Suprapubic skin (tissue), 4 donors: ENCODE results near the gene PMPCA. TPM values are rescaled to one million over a fixed set of nuclear protein-coding genes. Genes with fewer than 3 reads are reported as not detected.

Experiments used
- DNase-seq, 2 donors: peaks; one replicate each; pipeline ENCODE4 v3.0.0-alpha.2; 2019; ENCODE audit warnings: low spot score in 2 of 2
- H3K27ac ChIP-seq: fragments of 200-600 bp; sonication (generic); one replicate; pipeline ENCODE4 v1.5.1; 2019
- H3K27me3 ChIP-seq: fragments of 200-600 bp; sonication (generic); one replicate; pipeline ENCODE4 v1.5.1; 2019
- H3K36me3 ChIP-seq: fragments of 200-600 bp; sonication (generic); one replicate; pipeline ENCODE4 v1.5.1; 2019
- H3K4me1 ChIP-seq: fragments of 200-600 bp; sonication (generic); one replicate; pipeline ENCODE4 v1.5.1; 2019
- H3K4me3 ChIP-seq: fragments of 200-600 bp; sonication (generic); one replicate; pipeline ENCODE4 v1.5.1; 2019; ENCODE audit warnings: mild to moderate bottlenecking
- H3K9me3 ChIP-seq: fragments of 200-600 bp; sonication (generic); one replicate; pipeline ENCODE4 v1.5.1; 2019
- CTCF ChIP-seq, 2 donors: fragments of 200-600 bp in 1 of 2; fragments of 450-650 bp in 1 of 2; sonication (generic) in 1 of 2; IDR thresholded peaks; one replicate each; pipeline ENCODE4 v1.5.1; 2016 to 2019; ENCODE audit warnings: antibody characterized with exemption in 2 of 2, mild to moderate bottlenecking in 1 of 2, moderate library complexity in 1 of 2
- EP300 ChIP-seq: sonication (generic); formaldehyde crosslinking; IDR thresholded peaks from one replicate; pipeline ENCODE4 v1.6.1; 2017; ENCODE audit warnings: antibody characterized with exemption
- POLR2A ChIP-seq, 2 donors: fragments of 450-650 bp; IDR thresholded peaks; one replicate each; pipeline ENCODE4 v1.6.1; 2017; ENCODE audit warnings: antibody characterized with exemption in 2 of 2, mild to moderate bottlenecking in 2 of 2, moderate library complexity in 2 of 2
- POLR2AphosphoS5 ChIP-seq, 3 donors: sonication (generic); formaldehyde crosslinking; IDR thresholded peaks; one replicate each; pipeline ENCODE4 v1.6.1; 2017; ENCODE audit warnings: antibody characterized with exemption in 3 of 3
- WGBS: methylation state at CpG from one replicate; pipeline ENCODE4 v1.1.5; 2018; 5-methylcytosine and 5-hydroxymethylcytosine counted together
- total RNA-seq, 4 donors: library from RNA; depleted of rRNA; stranded (reverse); fragments of >200 nt; gene quantifications; one replicate each; pipeline ENCODE4 v1.1.0, GENCODE V29; 2016

The PMPCA gene
- total RNA-seq, 4 donors from 2014 or later: 44.1 to 65.8 (median 63.5) TPM

GRCh38 chr9:136395345-136396218 is 14.9 kb upstream of the PMPCA start:
- peak in 1 of 2 donors; percentile 49 for DNase-seq
- peaks cover 18% of the 10 kb centered on the region for H3K4me1 ChIP-seq
- no peak overlapping the region for H3K4me3 ChIP-seq
- no peak overlapping the region for H3K27ac ChIP-seq
- H3K27me3 ChIP-seq: no peaks in the 10 kb centered on the region
- 82% methylated on average over 12 of the region's 26 CpGs for WGBS
- H3K9me3 ChIP-seq: no peaks in the 10 kb centered on the region
- TF ChIP-seq POLR2A (IDR thresholded peaks at IDR 0.05): no peak
- peaks cover 71% of the 10 kb centered on the region for H3K36me3 ChIP-seq

GRCh38 chr9:136396219-136396515 is 14.3 kb upstream of the PMPCA start:
- H3K4me3 ChIP-seq: no peak overlapping the region
- no peak for DNase-seq
- no peaks in the 10 kb centered on the region for H3K9me3 ChIP-seq
- peaks cover 22% of the 10 kb centered on the region for H3K4me1 ChIP-seq
- TF ChIP-seq POLR2A (IDR thresholded peaks at IDR 0.05) (no peak), EP300 (no peak), CTCF (IDR thresholded peaks at IDR 0.05) (no peak), POLR2AphosphoS5 (IDR thresholded peaks at IDR 0.05) (no peak)
- no peaks in the 10 kb centered on the region for H3K27me3 ChIP-seq
- peaks cover 65% of the 10 kb centered on the region for H3K36me3 ChIP-seq
- no peak overlapping the region for H3K27ac ChIP-seq
- 89% methylated on average over 4 of the region's 4 CpGs for WGBS

- H3K4me3 ChIP-seq: no peak overlapping the region
- H3K9me3 ChIP-seq: no peaks in the 10 kb centered on the region
- 66% methylated on average over 6 of the region's 6 CpGs for WGBS
- peak in 1 of 2 donors; percentile 47 for DNase-seq
- no peaks in the 10 kb centered on the region for H3K27me3 ChIP-seq
- no peak overlapping the region for H3K27ac ChIP-seq
- H3K4me1 ChIP-seq: peaks cover 22% of the 10 kb centered on the region
- no peak for TF ChIP-seq POLR2A (IDR thresholded peaks at IDR 0.05)
- TF ChIP-seq CTCF (IDR thresholded peaks at IDR 0.05): no peak
- no peak for TF ChIP-seq EP300
- no peak for TF ChIP-seq POLR2AphosphoS5 (IDR thresholded peaks at IDR 0.05)
- peaks cover 60% of the 10 kb centered on the region for H3K36me3 ChIP-seq
Measured at GRCh38 chr9:136397643-136398042, 12.8 kb upstream of the PMPCA start.

- Histone ChIP-seq H3K27ac (no peak overlapping the region), H3K36me3 (peaks cover 56% of the 10 kb centered on the region), H3K4me1 (peaks cover 22% of the 10 kb centered on the region), H3K9me3 (no peaks in the 10 kb centered on the region), H3K4me3 (no peak overlapping the region), H3K27me3 (no peaks in the 10 kb centered on the region)
- WGBS: 92% methylated on average over 11 of the region's 12 CpGs
- peak in 1 of 2 donors; percentile 53 for DNase-seq
- TF ChIP-seq POLR2A (IDR thresholded peaks at IDR 0.05): no peak
- no peak for TF ChIP-seq CTCF (IDR thresholded peaks at IDR 0.05)
- TF ChIP-seq POLR2AphosphoS5 (IDR thresholded peaks at IDR 0.05): no peak
- no peak for TF ChIP-seq EP300
Measured at GRCh38 chr9:136398286-136398685, 12.2 kb upstream of the PMPCA start.

- H3K4me1 ChIP-seq: peaks cover 22% of the 10 kb centered on the region
- no peaks in the 10 kb centered on the region for H3K9me3 ChIP-seq
- H3K4me3 ChIP-seq: peak overlapping the region; percentile 87
- H3K36me3 ChIP-seq: peaks cover 56% of the 10 kb centered on the region
- no peak overlapping the region for H3K27ac ChIP-seq
- DNase-seq: peak in 1 of 2 donors; percentile 66
- TF ChIP-seq EP300 (no peak), POLR2AphosphoS5 (IDR thresholded peaks at IDR 0.05) (no peak), POLR2A (IDR thresholded peaks at IDR 0.05) (no peak)
- no peaks in the 10 kb centered on the region for H3K27me3 ChIP-seq
- 3% methylated on average over 16 of the region's 67 CpGs for WGBS
Measured at GRCh38 chr9:136399176-136400037, 11.1 kb upstream of the PMPCA start.
